Endothelial cell of umbilical vein (primary cell): ENCODE measurements around the gene TREM2.

Source experiments
- CTCF ChIP-seq, 2 donors: IDR thresholded peaks; 1 replicate in 1 of 2; 2 replicates in 1 of 2; pipeline ENCODE4 v1.5.1; 2011; ENCODE audit warnings: low read length in 2 of 2, mild to moderate bottlenecking in 2 of 2, moderate library complexity in 2 of 2, control low read depth in 1 of 2, inconsistent platforms in 1 of 2, low read depth in 1 of 2; ENCODE audit not compliant: insufficient read depth in 1 of 2; ENCODE audit errors: extremely low read depth in 1 of 2
- POLR2A ChIP-seq: IDR thresholded peaks from 2 replicates; pipeline ENCODE4 v1.6.1; 2012; ENCODE audit warnings: low read depth, mild to moderate bottlenecking, control low read depth, low read length
- POLR2AphosphoS5 ChIP-seq: IDR thresholded peaks from 2 replicates; pipeline ENCODE4 v1.6.1; 2012; ENCODE audit warnings: low read depth, mild to moderate bottlenecking, control low read depth, low read length, moderate library complexity; ENCODE audit not compliant: insufficient read depth

GRCh38 chr6:41170547-41171160 lies 7.7 kb upstream of the TREM2 start:
- TF ChIP-seq CTCF (IDR thresholded peaks at IDR 0.05; ENCODE audit: extremely low read depth in 1 of 2, insufficient read depth in 1 of 2, low read depth in 1 of 2, low read length in 2 of 2): no peak
- TF ChIP-seq POLR2A: no peak
- no peak for TF ChIP-seq POLR2AphosphoS5
